ENCODE measurements around the gene SIGLEC6.

SIGLEC6 gene

DNA sequence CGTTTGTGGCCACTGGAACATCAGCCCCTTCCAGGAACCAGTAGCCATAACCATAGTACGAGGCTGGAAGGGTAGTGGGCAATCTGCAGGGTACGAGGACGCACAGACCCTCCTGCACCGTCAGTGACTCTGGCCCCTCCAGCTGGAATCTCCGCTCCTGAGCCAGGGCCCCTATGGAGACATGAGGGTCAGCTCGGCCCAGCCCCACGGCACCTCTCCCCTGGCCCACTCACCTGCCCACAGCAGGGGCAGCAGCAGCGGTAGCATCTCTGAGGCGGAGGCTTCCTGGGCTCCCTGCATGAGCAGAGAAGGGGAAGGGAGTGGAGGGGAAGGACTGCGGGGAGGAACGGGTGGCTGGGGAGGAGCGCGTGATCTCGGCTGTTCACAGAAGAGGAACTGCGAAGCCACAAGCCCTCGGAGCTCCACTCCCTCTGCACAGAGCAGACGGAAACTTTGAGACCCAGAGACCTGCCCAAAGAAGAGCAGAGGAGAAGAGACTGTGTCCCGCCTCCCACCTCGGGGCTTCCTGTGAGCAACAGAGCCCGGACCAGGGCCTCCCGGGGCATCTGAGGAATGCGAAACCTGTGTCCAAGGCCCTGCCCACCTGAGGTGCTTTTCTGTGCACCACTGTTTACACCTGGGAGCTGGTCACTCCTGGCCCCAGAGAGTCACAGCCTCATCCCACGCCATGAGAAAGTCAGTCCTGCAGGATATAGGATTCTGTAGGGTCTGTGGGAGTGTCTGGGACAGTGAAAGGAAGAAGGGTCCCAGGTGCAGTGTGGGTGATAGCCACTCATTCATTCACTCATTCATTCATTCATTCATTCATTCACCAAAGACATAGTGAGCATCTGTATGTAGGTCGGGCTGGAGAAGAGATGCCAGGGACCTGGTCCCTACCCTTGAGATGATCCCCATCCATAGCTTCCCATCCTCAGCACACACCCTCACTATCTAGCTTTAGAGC lies at the start of gene SIGLEC6:
TSS of gene SIGLEC6 (minus strand) at position 322 of the 967 bp plus-strand sequence. CDS start at position 300, 22 bp downstream.
- TF ChIP-seq ZNF274 (IDR thresholded peaks at IDR 0.05; ENCODE audit: low read depth, low read length): no peak

DNA sequence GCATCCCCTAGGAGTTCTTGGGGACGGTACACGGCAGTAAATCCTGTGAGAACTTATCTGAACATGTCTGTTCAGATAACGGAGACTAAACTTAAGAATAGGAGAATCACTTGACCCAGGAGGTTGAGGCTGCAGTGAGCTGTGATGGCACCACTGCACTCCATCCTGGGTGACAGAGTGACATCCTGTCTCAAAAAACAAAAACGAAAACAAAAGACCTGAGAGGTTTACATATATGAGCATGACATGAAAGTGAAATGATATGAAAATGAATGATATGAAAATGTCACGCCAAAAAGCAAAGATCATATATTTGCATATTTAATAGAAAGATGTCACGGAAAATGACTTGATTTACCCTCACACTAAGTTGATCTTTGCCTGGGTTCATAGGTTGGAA lies 45.4 kb upstream of the SIGLEC6 start:
- H3K4me3 ChIP-seq (ENCODE audit: low read length): no peak overlapping the region
- no peak for TF ChIP-seq ZNF274 (IDR thresholded peaks at IDR 0.05; ENCODE audit: low read depth, low read length)

More for the DNA sequence above, at the start of gene SIGLEC6:
- H3K4me3 ChIP-seq (ENCODE audit: low read length): no peak within 1 kb of the TSS

DNA sequence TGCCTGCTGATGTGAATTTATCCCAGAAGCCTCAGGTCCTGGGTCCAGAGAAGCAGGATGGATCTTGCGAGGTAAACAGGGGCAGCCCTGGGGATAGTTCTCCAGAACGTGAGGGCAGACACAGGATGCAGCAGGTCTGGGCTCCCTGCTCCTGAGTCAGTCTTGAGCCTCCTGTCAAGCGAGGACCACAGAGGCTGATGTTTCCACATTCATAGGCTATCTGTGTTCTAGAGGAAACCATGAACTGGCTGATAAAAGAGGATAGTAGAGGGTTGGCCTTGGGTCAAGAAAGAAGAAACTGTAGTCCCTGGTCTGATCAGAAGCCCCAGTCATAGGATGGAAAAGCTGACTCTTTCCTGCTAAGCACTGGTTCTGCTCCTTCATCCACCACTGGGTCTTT lies 41.9 kb upstream of the SIGLEC6 start:
- H3K4me3 ChIP-seq (ENCODE audit: low read length): no peak overlapping the region
- no peak for TF ChIP-seq ZNF274 (IDR thresholded peaks at IDR 0.05; ENCODE audit: low read depth, low read length)

DNA sequence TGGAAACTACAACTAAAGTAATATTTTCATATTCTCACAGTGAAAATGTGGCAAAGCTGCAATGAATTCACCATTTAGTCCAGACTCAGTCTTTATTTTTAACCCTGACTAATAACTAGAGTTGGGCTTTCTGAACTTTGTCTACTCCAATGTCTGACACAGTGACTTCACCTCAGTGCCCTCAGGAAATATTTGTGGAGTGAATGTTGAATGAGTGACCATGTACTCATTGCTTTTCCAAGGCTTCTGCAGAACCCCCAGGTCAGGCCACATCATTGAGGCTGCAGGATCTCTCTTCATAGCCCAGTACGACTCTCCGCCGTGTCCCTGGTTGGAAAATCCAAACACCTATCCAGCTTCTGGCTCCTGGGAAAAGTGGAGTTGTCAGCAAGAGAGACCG lies 41.4 kb upstream of the SIGLEC6 start:
- no peak for TF ChIP-seq ZNF274 (IDR thresholded peaks at IDR 0.05; ENCODE audit: low read depth, low read length)

DNA sequence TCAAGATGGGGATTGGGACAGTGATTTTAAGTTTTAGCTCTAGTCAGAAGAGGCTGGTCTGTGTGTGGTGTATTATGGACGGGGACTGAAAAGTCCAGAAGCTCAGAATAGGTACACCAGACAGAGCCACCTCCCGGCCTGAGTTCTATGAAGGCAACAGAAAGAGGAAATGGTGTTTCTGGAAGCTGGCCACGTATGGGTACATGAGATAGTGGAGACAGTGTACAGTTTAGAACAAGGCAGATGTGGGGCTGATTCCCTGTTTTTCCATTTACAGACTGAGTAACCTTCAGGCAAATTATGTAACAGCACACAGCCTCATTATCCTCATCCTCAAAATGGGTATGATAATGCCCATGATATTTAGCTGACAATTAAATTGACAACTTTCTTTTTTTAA lies 40.9 kb upstream of the SIGLEC6 start:
- H3K4me3 ChIP-seq (ENCODE audit: low read length): peak overlapping the region; percentile 95; the same call in 1 of the 2 replicates
- no peak for TF ChIP-seq ZNF274 (IDR thresholded peaks at IDR 0.05; ENCODE audit: low read depth, low read length)

More for the DNA sequence above, 41.4 kb upstream of the SIGLEC6 start:
- no peak overlapping the region for H3K4me3 ChIP-seq (ENCODE audit: low read length)

DNA sequence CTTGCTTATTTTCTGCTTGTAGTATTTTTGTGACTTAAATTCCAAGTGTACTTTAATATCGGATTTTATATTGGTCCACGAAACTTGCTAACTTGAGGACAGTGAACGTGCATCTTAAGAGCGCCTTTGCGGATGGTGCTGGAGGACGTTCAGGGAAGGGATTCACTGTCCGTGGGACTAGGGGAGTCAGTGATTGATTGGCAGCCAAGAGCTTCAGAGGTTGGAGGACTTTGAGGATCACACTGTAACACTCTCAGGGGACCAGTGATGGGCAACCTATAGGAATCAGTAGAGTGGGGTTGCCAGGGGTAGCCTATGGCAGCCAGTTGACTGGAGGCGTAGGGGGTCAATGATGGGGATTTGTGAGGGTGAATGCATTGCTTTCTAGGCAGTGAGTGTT lies 40.1 kb upstream of the SIGLEC6 start:
- no peak for TF ChIP-seq ZNF274 (IDR thresholded peaks at IDR 0.05; ENCODE audit: low read depth, low read length)
- H3K4me3 ChIP-seq (ENCODE audit: low read length): peak overlapping the region; percentile 95

DNA sequence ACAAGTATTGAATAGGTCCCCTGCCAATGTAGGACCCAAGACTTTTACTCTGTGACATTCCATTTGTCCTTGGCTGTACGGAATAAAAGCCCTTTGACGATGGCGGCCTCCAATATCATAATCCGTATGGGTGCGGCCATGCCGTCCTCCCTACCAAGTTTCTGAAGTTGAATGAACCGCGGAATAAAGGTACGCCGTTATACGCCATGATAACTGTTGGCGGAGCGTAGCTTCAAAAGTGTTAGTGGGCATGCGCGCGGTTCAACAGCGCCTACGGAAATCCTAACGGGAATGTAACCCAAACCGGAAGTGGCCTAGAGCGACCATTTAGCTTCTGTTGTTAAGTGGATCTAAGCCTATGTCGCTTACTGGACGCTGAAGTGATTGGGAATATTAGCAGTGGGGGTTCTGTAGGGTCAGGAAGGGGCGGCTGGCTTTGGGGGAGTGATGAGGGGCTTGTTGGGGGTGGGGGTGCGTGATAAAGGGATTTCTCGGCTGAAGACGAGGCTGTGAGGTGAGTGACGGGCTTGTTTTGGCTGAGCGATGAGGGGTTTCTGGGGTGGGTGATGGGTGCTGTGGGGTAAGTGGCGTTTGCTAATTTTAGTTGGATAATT lies 39.6 kb upstream of the SIGLEC6 start, which contains the start of gene ZNF175:
TSS of gene ZNF175 (plus strand) at position 322 of the 614 bp plus-strand sequence. CDS start 2,047 bp downstream, outside the sequence.
- H3K4me3 ChIP-seq (ENCODE audit: low read length): peak within 1 kb of the TSS; percentile 95
- TF ChIP-seq ZNF274 (IDR thresholded peaks at IDR 0.05; ENCODE audit: low read depth, low read length): no peak

DNA sequence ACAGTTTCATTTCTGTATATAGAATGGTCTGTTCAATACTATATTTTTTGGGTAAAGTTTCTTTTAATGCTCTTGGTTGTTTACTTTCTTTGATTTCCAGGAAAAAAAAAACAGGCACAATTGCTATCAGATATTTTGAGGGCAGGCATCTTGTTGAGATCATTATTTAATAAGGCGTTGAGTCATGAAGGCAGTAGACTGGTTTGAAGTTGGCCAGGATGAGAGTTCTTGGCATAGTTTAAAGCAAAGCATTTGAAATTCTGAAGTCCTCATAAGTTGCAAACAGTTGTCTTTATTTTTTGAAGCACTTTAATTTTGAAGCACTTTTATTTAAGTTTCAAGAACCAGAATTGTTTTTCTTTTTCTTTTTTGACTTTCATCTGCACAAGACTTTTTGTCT lies 37.0 kb upstream of the SIGLEC6 start:
- TF ChIP-seq ZNF274 (IDR thresholded peaks at IDR 0.05; ENCODE audit: low read depth, low read length): no peak
- H3K4me3 ChIP-seq (ENCODE audit: low read length): no peak overlapping the region

DNA sequence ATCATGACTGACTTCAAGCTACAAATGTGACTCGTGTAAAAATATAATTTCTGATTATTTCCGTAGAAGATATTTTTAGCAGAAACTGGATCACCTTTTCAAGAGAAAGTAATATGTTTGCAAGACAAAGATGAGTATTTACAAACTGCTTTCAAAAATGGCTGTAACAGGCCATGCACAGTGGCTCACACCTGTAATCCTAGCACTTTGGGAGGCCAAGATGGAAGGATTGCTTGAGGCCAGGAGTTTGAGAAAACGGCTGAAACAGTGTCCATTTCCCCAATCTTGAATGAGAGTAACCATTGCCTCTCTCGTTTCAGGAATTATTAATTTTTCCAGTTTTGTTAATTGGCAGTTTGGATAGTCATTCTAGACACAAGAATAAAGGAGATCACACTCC lies 36.1 kb upstream of the SIGLEC6 start:
- no peak overlapping the region for H3K4me3 ChIP-seq (ENCODE audit: low read length)
- TF ChIP-seq ZNF274 (IDR thresholded peaks at IDR 0.05; ENCODE audit: low read depth, low read length): no peak

DNA sequence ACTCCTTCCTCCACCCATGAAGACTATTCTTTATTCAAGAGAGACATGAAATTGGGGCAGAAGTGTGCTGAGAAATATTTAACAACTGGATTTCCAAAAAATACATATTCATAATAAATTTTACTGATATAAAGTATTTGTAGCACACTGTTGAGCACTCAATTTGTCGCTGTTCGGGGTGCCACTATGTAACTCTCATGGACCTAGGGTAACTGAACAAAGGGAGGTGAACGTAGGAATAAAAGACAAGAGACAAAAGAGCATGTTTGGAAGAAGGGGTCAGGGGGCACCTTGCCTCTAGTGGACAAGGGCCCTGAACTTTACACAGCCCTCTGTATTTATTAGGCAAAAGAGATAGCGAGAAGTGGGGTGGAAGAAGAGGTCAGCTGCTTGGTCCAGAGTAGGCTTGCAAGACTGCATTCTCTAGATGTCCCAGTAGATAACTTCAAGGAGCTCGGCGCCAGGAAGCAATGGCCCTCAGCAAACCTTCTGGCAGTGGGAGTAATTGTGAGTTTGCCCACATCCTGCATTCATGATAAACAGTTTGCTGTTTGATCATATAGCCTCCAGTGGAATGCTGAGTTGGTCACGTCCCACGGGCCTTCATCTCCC lies 35.1 kb upstream of the SIGLEC6 start:
- no peak for TF ChIP-seq ZNF274 (IDR thresholded peaks at IDR 0.05; ENCODE audit: low read depth, low read length)
- no peak overlapping the region for H3K4me3 ChIP-seq (ENCODE audit: low read length)

DNA sequence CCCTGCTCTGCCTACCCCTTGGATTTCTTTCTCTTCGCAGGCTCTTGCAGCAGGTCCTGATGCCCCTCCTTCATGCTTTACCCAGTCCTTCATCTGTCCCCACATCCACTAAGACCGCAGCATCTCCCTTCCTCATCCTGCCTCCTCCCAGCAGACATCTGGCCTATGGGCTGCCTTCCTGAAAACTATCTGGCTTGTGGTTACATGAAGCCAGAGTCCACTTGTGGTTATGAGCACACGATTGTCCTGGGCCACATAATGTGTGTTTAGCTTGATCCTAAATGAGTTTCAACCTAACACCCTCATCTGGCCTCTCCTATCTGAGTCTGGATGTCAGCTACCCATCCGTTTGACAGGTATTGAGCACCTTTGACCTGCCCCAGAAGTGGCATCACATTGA lies 34.1 kb upstream of the SIGLEC6 start:
- TF ChIP-seq ZNF274 (IDR thresholded peaks at IDR 0.05; ENCODE audit: low read depth, low read length): no peak
- H3K4me3 ChIP-seq (ENCODE audit: low read length): no peak overlapping the region

DNA sequence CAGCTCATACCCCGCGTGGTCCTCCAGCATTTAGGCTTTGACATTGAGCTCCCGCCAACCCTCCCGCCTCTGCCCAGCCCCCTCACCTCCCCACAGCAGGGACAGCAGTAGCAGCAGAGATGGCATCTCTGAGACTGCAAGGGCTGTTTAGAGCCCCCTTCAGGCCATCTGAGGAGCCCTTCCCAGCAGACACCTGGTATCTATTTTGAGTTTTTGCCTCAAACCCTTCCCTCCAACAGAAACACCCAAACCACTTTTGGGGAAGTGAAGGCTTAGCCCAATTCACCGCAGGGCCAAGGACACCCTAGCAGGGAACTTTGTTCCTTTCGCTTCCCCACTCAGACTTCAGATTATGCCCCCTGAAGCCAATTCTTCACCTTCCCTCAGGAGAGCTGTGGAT lies 33.3 kb upstream of the SIGLEC6 start:
- no peak for TF ChIP-seq ZNF274 (IDR thresholded peaks at IDR 0.05; ENCODE audit: low read depth, low read length)
- no peak overlapping the region for H3K4me3 ChIP-seq (ENCODE audit: low read length)

DNA sequence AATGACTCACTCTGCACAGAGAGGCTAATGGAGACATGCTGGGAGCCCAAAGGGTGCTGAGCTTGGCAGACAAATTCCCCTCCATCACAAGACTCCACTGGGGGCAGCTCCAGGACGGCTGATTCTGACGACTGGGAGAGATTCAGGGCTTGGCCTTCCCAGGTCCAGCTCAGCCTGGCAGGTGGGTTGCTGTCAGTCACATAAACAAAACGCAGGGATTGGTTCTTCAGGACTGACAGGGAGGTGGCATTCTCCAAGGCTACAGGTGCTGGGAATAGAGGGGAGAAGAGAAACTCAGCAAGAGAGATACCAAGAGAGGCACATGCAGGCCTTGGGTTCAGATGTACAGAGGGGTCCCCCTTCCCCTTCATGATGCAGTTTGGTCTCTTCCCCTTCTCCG lies 28.9 kb upstream of the SIGLEC6 start:
- H3K4me3 ChIP-seq (ENCODE audit: low read length): no peak overlapping the region
- no peak for TF ChIP-seq ZNF274 (IDR thresholded peaks at IDR 0.05; ENCODE audit: low read depth, low read length)

DNA sequence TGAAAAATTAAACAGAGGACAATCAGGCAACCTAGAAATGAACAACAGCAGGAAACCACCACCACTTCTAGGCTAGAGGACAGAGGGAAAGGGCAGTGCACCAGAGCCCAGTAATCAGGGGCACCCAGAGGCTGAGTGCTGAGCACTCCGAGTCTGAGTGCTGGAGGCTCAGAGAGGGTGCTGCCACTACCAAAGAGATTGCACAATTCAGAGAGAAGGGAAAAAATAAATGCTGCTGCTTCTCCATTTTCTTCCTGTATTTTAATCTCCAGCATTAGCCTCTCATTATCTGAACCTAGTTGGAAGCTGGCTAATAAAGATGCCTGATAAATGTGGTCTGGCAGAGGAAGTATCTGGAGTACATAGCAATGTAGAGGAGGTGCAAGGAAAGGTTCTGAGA lies 27.8 kb upstream of the SIGLEC6 start:
- no peak for TF ChIP-seq ZNF274 (IDR thresholded peaks at IDR 0.05; ENCODE audit: low read depth, low read length)
- H3K4me3 ChIP-seq (ENCODE audit: low read length): no peak overlapping the region
